ENCODE measurements around the gene SERPINB6. TPM values are rescaled to one million over a fixed set of nuclear protein-coding genes. Genes with fewer than 3 reads are reported as not detected.
A peak's percentile ranks its signal among the peaks of the same experiment; 100 is the strongest.

Gene SERPINB6
- total and polyA plus RNA-seq, 4 donors, result 24.0 to 32.4 (median 31.8) TPM

DNA sequence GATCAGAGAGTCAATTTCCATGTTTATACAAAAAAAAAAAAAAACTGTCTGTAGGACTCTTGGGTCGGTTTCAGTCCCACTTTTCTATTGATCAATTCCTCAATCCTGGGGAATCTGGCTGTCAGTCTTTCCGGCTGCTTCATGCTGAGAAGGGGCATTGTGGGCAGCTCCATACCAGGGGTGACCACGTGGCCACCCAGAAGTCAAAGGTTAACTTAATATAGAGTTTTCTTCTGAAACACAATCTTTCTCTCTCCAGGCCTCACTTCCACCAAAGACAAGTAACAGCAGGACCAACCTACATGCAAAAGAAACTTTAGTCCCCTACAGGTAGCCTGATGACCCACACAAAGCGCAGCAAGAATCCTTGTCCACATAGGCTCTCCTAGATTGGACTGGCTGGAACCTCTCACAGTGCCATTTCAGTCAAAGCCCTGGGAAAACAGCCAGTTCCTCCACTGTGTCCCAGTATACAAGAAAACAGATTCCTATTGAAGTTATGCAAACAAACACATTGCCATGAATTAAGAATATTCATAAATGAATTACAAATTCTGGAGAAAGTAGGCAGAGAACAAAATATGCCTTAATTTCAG is 49.7 kb downstream of the SERPINB6 start:
- Histone ChIP-seq H3K36me3 (ENCODE audit: control insufficient read depth in 4 of 4, insufficient read depth in 3 of 4, low read depth in 1 of 4, low read length in 3 of 4) (no peaks in the 10 kb centered on the region), H3K4me3 (ENCODE audit: low read depth in 1 of 3, low read length in 3 of 3) (no peak overlapping the region), H3K9ac (ENCODE audit: low read depth in 1 of 2, low read length in 2 of 2) (no peak overlapping the region), H3K27me3 (ENCODE audit: control insufficient read depth in 4 of 4, insufficient read depth in 4 of 4, low read length in 3 of 4) (no peaks in the 10 kb centered on the region), H3K9me3 (ENCODE audit: control insufficient read depth in 4 of 4, low read length in 3 of 4) (no peaks in the 10 kb centered on the region), H3K4me1 (ENCODE audit: control insufficient read depth in 4 of 4, insufficient read depth in 4 of 4, low read length in 3 of 4) (no peaks in the 10 kb centered on the region), H3K27ac (ENCODE audit: low read depth in 1 of 2, low read length in 2 of 2) (no peak overlapping the region)
- 76% methylated on average over 4 of the region's 4 CpGs for WGBS
- no peak for DNase-seq (ENCODE audit: low spot score)
- TF ChIP-seq GABPA (IDR thresholded peaks at IDR 0.05 in 1 of 2, conservative IDR thresholded peaks at IDR 0.05 in 1 of 2) (no peak), RAD21 (IDR thresholded peaks at IDR 0.05) (no peak), NR2F2 (IDR thresholded peaks at IDR 0.05) (peak; percentile 30), RXRA (IDR thresholded peaks at IDR 0.05) (no peak), FOXA1 (IDR thresholded peaks at IDR 0.05) (no peak), HNF4G (IDR thresholded peaks at IDR 0.05) (no peak), TAF1 (conservative IDR thresholded peaks at IDR 0.05) (no peak)
- TF ChIP-seq, protein P1, sequence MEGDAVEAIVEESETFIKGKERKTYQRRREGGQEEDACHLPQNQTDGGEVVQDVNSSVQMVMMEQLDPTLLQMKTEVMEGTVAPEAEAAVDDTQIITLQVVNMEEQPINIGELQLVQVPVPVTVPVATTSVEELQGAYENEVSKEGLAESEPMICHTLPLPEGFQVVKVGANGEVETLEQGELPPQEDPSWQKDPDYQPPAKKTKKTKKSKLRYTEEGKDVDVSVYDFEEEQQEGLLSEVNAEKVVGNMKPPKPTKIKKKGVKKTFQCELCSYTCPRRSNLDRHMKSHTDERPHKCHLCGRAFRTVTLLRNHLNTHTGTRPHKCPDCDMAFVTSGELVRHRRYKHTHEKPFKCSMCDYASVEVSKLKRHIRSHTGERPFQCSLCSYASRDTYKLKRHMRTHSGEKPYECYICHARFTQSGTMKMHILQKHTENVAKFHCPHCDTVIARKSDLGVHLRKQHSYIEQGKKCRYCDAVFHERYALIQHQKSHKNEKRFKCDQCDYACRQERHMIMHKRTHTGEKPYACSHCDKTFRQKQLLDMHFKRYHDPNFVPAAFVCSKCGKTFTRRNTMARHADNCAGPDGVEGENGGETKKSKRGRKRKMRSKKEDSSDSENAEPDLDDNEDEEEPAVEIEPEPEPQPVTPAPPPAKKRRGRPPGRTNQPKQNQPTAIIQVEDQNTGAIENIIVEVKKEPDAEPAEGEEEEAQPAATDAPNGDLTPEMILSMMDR (IDR thresholded peaks at IDR 0.05; ENCODE audit: low read depth, low read length, missing input control), result no peak
- TF ChIP-seq, protein P2, sequence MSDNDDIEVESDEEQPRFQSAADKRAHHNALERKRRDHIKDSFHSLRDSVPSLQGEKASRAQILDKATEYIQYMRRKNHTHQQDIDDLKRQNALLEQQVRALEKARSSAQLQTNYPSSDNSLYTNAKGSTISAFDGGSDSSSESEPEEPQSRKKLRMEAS (IDR thresholded peaks at IDR 0.05), result no peak

DNA sequence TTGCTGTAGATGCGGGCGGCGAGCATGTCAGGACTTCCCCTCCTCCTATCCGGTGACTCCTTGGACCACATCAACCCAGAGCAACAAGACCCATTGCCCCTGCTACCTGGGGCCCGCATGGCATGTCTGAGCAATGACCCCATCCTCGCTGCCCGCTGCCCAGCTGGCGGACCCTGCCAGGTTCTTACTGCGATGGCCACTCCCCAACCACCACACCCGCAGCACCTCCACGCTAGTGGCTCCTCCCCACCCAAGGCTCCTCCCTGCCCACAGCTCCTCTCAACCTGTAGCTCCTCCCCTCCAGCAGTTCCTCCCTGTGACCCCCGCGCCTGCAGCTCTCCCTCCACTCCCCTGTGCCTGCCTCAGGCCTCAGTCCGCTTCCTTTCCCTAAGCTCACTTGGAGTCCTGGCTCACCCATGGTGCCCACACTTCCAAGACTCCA is 50.7 kb downstream of the SERPINB6 start:
- no peak overlapping the region for H3K27ac ChIP-seq (ENCODE audit: low read depth in 1 of 2, low read length in 2 of 2)
- H3K27me3 ChIP-seq (ENCODE audit: control insufficient read depth in 4 of 4, insufficient read depth in 4 of 4, low read length in 3 of 4), result no peaks in the 10 kb centered on the region
- WGBS, result 98% methylated on average over 14 of the region's 14 CpGs
- no peaks in the 10 kb centered on the region for H3K9me3 ChIP-seq (ENCODE audit: control insufficient read depth in 4 of 4, low read length in 3 of 4)
- no peak overlapping the region for H3K9ac ChIP-seq (ENCODE audit: low read depth in 1 of 2, low read length in 2 of 2)
- no peaks in the 10 kb centered on the region for H3K4me1 ChIP-seq (ENCODE audit: control insufficient read depth in 4 of 4, insufficient read depth in 4 of 4, low read length in 3 of 4)
- TF ChIP-seq, protein P3, sequence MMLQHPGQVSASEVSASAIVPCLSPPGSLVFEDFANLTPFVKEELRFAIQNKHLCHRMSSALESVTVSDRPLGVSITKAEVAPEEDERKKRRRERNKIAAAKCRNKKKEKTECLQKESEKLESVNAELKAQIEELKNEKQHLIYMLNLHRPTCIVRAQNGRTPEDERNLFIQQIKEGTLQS (IDR thresholded peaks at IDR 0.05), result no peak
- TF ChIP-seq HNF4G (IDR thresholded peaks at IDR 0.05) (no peak), FOXA1 (IDR thresholded peaks at IDR 0.05) (no peak), EGR1 (IDR thresholded peaks at IDR 0.05; ENCODE audit: low read depth in 2 of 2) (no peak), JUND (IDR thresholded peaks at IDR 0.05) (no peak), RXRA (IDR thresholded peaks at IDR 0.05) (no peak), SP1 (IDR thresholded peaks at IDR 0.05) (no peak), YY1 (IDR thresholded peaks at IDR 0.05) (no peak), NR2F2 (IDR thresholded peaks at IDR 0.05) (no peak), RAD21 (IDR thresholded peaks at IDR 0.05) (no peak), HNF4A (conservative IDR thresholded peaks at IDR 0.05) (no peak), GABPA (IDR thresholded peaks at IDR 0.05 in 1 of 2, conservative IDR thresholded peaks at IDR 0.05 in 1 of 2) (no peak), TAF1 (conservative IDR thresholded peaks at IDR 0.05) (no peak)
- TF ChIP-seq, protein P4, sequence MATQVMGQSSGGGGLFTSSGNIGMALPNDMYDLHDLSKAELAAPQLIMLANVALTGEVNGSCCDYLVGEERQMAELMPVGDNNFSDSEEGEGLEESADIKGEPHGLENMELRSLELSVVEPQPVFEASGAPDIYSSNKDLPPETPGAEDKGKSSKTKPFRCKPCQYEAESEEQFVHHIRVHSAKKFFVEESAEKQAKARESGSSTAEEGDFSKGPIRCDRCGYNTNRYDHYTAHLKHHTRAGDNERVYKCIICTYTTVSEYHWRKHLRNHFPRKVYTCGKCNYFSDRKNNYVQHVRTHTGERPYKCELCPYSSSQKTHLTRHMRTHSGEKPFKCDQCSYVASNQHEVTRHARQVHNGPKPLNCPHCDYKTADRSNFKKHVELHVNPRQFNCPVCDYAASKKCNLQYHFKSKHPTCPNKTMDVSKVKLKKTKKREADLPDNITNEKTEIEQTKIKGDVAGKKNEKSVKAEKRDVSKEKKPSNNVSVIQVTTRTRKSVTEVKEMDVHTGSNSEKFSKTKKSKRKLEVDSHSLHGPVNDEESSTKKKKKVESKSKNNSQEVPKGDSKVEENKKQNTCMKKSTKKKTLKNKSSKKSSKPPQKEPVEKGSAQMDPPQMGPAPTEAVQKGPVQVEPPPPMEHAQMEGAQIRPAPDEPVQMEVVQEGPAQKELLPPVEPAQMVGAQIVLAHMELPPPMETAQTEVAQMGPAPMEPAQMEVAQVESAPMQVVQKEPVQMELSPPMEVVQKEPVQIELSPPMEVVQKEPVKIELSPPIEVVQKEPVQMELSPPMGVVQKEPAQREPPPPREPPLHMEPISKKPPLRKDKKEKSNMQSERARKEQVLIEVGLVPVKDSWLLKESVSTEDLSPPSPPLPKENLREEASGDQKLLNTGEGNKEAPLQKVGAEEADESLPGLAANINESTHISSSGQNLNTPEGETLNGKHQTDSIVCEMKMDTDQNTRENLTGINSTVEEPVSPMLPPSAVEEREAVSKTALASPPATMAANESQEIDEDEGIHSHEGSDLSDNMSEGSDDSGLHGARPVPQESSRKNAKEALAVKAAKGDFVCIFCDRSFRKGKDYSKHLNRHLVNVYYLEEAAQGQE (IDR thresholded peaks at IDR 0.05), result no peak
- TF ChIP-seq, protein P2 (IDR thresholded peaks at IDR 0.05), result no peak
- TF ChIP-seq, protein P5, sequence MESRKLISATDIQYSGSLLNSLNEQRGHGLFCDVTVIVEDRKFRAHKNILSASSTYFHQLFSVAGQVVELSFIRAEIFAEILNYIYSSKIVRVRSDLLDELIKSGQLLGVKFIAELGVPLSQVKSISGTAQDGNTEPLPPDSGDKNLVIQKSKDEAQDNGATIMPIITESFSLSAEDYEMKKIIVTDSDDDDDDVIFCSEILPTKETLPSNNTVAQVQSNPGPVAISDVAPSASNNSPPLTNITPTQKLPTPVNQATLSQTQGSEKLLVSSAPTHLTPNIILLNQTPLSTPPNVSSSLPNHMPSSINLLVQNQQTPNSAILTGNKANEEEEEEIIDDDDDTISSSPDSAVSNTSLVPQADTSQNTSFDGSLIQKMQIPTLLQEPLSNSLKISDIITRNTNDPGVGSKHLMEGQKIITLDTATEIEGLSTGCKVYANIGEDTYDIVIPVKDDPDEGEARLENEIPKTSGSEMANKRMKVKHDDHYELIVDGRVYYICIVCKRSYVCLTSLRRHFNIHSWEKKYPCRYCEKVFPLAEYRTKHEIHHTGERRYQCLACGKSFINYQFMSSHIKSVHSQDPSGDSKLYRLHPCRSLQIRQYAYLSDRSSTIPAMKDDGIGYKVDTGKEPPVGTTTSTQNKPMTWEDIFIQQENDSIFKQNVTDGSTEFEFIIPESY (IDR thresholded peaks at IDR 0.05), result no peak
- TF ChIP-seq, protein P1 (IDR thresholded peaks at IDR 0.05; ENCODE audit: low read depth, low read length, missing input control), result no peak
- no peaks in the 10 kb centered on the region for H3K36me3 ChIP-seq (ENCODE audit: control insufficient read depth in 4 of 4, insufficient read depth in 3 of 4, low read depth in 1 of 4, low read length in 3 of 4)
- H3K4me3 ChIP-seq (ENCODE audit: low read depth in 1 of 3, low read length in 3 of 3), result no peak overlapping the region
- no peak for DNase-seq (ENCODE audit: low spot score)
